Testis (tissue), 3 donors: ENCODE data around the gene ERGIC3. TPM values are rescaled to one million over a fixed set of nuclear protein-coding genes. Genes with fewer than 3 reads are reported as not detected.

Experiments
- DNase-seq: peaks from one replicate; pipeline ENCODE4 v3.0.0-alpha.2; 2019
- H3K27ac ChIP-seq, 2 donors: fragments of 200-600 bp; sonication (generic); one replicate each; pipeline ENCODE4 v1.5.1; 2019
- H3K27me3 ChIP-seq: fragments of 200-600 bp; sonication (generic); one replicate; pipeline ENCODE4 v1.5.1; 2019
- H3K36me3 ChIP-seq: fragments of 200-600 bp; sonication (generic); one replicate; pipeline ENCODE4 v1.5.1; 2017; ENCODE audit warnings: low read depth; ENCODE audit errors: missing control alignments
- H3K4me1 ChIP-seq: fragments of 200-600 bp; sonication (generic); one replicate; pipeline ENCODE4 v1.5.1; 2019
- H3K4me3 ChIP-seq, 2 donors: fragments of 200-600 bp; sonication (generic); one replicate each; pipeline ENCODE4 v1.5.1; 2017 to 2019
- H3K9me3 ChIP-seq: fragments of 200-600 bp; sonication (generic); one replicate; pipeline ENCODE4 v1.5.1; 2017
- CTCF ChIP-seq, 3 experiments: fragments of 450-650 bp in 2 of 3; fragments of 200-600 bp in 1 of 3; sonication (generic) in 1 of 3; IDR thresholded peaks; one replicate each; pipeline ENCODE4 v1.5.1; 2016 to 2019; ENCODE audit warnings: antibody characterized with exemption in 3 of 3, mild to moderate bottlenecking in 2 of 3, moderate library complexity in 1 of 3
- POLR2A ChIP-seq: fragments of 450-650 bp; IDR thresholded peaks from one replicate; pipeline ENCODE4 v1.6.1; 2017; ENCODE audit warnings: antibody characterized with exemption, mild to moderate bottlenecking, moderate library complexity
- WGBS, 2 donors: methylation state at CpG; one replicate each; pipeline ENCODE4 v1.1.5; 2018; 5-methylcytosine and 5-hydroxymethylcytosine counted together
- intact Hi-C: fragments of 100-400 bp; cut with DNase I; formaldehyde crosslinking; loops from one replicate; pipeline ENCODE4 v1.15.1; 2023; ENCODE audit warnings: low total_unique reads
- polyA plus RNA-seq: library from polyadenylated mRNA; stranded (reverse); fragments of 350-450 nt; fragmentation: Illumina TruSeq; extraction: RNeasy Lipid Tissue Mini Kit (QIAGEN cat#74804); gene quantifications from one replicate; pipeline ENCODE4 v1.2.3, GENCODE V29; 2014; ENCODE audit warnings: low read depth, low replicate concordance; ENCODE audit not compliant: insufficient read depth
- total RNA-seq, 2 donors: library from RNA; depleted of rRNA; stranded (reverse); fragments of >200 nt; gene quantifications; one replicate each; pipeline ENCODE4 v1.2.3, GENCODE V29; 2016

Gene ERGIC3
- total and polyA plus RNA-seq, 3 donors from 2014 or later = 337 to 493 (median 338) TPM

GRCh38 chr20:35600176-35600992 lies 58.5 kb downstream of the ERGIC3 start:
- H3K4me3 ChIP-seq = peak overlapping the region; percentile 21 to 32
- TF ChIP-seq CTCF (IDR thresholded peaks at IDR 0.05) (no peak), POLR2A (no peak)
- no peaks in the 10 kb centered on the region for H3K9me3 ChIP-seq
- DNase-seq = no peak
- no peaks in the 10 kb centered on the region for H3K36me3 ChIP-seq
- H3K27ac ChIP-seq = no peak overlapping the region
- H3K4me1 ChIP-seq = peaks cover 10% of the 10 kb centered on the region
- WGBS, 2 donors = 14 to 35% methylated on average over 20 to 28 of the region's 34 CpGs
- intact Hi-C loops = no loop called here
- no peaks in the 10 kb centered on the region for H3K27me3 ChIP-seq

- 1% methylated on average over 42 to 98 of the region's 103 CpGs for WGBS, 2 donors
- Histone ChIP-seq H3K36me3 (no peaks in the 10 kb centered on the region), H3K27me3 (no peaks in the 10 kb centered on the region), H3K27ac (no peak overlapping the region), H3K4me3 (peak overlapping the region; percentile 21 to 32), H3K9me3 (no peaks in the 10 kb centered on the region), H3K4me1 (peaks cover 10% of the 10 kb centered on the region)
- TF ChIP-seq CTCF (IDR thresholded peaks at IDR 0.05) (peak in 2 of 3 experiments; percentile 31 to 34), POLR2A (no peak)
- DNase-seq = peak; percentile 80
- intact Hi-C loops = no loop called here
Measured at GRCh38 chr20:35600993-35601973, 59.4 kb downstream of the ERGIC3 start.

GRCh38 chr20:35601990-35602389 lies 60.1 kb downstream of the ERGIC3 start:
- peaks cover 10% of the 10 kb centered on the region for H3K4me1 ChIP-seq
- H3K27me3 ChIP-seq = no peaks in the 10 kb centered on the region
- no peak for DNase-seq
- intact Hi-C loops = no loop called here
- TF ChIP-seq POLR2A = no peak
- TF ChIP-seq CTCF (IDR thresholded peaks at IDR 0.05) = no peak
- H3K36me3 ChIP-seq = no peaks in the 10 kb centered on the region
- peak overlapping the region; percentile 21 to 32 for H3K4me3 ChIP-seq
- H3K9me3 ChIP-seq = no peaks in the 10 kb centered on the region
- H3K27ac ChIP-seq = no peak overlapping the region
- 10 to 40% methylated on average over 1 to 12 of the region's 30 CpGs for WGBS, 2 donors

GRCh38 chr20:35602851-35603495 lies 61.1 kb downstream of the ERGIC3 start:
- Histone ChIP-seq H3K36me3 (no peaks in the 10 kb centered on the region), H3K9me3 (no peaks in the 10 kb centered on the region), H3K27me3 (no peaks in the 10 kb centered on the region), H3K4me1 (peaks cover 10% of the 10 kb centered on the region), H3K27ac (no peak overlapping the region), H3K4me3 (no peak overlapping the region)
- intact Hi-C loops = no loop called here
- TF ChIP-seq CTCF (IDR thresholded peaks at IDR 0.05) (no peak), POLR2A (no peak)
- WGBS, 2 donors = 81 to 88% methylated on average over 15 of the region's 15 CpGs
- DNase-seq = no peak
